ENCODE results near the gene RUNX3.
A peak's percentile ranks its signal among the peaks of the same experiment; 100 is the strongest.

Gene RUNX3

DNA sequence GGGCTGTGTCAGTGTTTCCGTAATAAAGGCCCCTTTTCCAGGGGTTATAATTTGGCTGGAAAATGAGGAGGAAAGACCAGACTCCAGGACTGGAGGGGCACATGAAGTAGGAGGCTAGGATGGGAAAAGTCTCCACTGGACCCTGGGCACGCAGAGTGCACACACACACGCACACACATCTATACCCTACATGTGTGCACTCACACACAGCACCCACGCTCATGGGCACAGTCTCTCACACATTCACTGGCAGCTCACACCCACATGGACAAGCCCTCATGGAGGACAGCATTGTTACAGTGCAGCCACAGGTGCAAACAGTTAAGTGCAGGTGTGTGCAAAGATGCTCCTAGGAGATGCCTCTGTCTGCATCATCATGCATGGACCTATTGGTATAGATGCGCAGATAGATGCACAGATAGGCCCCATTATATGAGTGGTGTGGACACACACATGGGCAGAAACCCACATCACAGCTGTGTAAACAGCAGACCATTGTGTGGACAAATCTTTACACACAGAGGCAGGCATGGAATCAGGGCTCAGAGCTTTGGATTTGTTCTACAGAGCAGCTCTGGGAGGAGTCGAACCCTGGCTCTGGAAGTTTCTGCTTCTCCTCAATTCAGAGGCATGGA is 9.1 kb upstream of the RUNX3 start:
- Histone ChIP-seq H3K27ac (ENCODE audit: extremely low read depth, low read depth, low read length) (no peak overlapping the region), H3K4me3 (ENCODE audit: low read depth, low read length) (no peak overlapping the region), H3K36me3 (ENCODE audit: control insufficient read depth in 2 of 2, insufficient read depth in 1 of 2, low read length in 2 of 2) (no peaks in the 10 kb centered on the region), H3K4me1 (ENCODE audit: control insufficient read depth, insufficient read depth, low read length) (no peaks in the 10 kb centered on the region), H3K9me3 (ENCODE audit: control insufficient read depth, insufficient read depth, low read depth, low read length) (no peaks in the 10 kb centered on the region)
- CTCF ChIA-PET, result interaction anchor here (1.4 kb wide), 1 partner anchor 12 kb away, joined by 6 read pairs; no protein-coding TSS in a partner anchor
- POLR2A ChIA-PET, result no interaction called here
- no peak for TF ChIP-seq ZNF544 (tag by site-specific recombination; IDR thresholded peaks at IDR 0.05)
- no peak for TF ChIP-seq ZNF624 (tag by site-specific recombination; IDR thresholded peaks at IDR 0.05)
- no peak for TF ChIP-seq ZSCAN30 (tag by site-specific recombination; IDR thresholded peaks at IDR 0.05)
- TF ChIP-seq ZBTB1 (tag by site-specific recombination; IDR thresholded peaks at IDR 0.05), result no peak
- no peak for TF ChIP-seq ZNF274 (IDR thresholded peaks at IDR 0.05; ENCODE audit: low read length)
- no peak for TF ChIP-seq ZNF274 (tag by site-specific recombination; IDR thresholded peaks at IDR 0.05; ENCODE audit: borderline replicate concordance)
- TF ChIP-seq TRIM28 (IDR thresholded peaks at IDR 0.05; ENCODE audit: borderline replicate concordance, low read length), result no peak
- no peak for TF ChIP-seq ELK4 (IDR thresholded peaks at IDR 0.05; ENCODE audit: borderline replicate concordance, low read depth, low read length)
- TF ChIP-seq, protein P1, sequence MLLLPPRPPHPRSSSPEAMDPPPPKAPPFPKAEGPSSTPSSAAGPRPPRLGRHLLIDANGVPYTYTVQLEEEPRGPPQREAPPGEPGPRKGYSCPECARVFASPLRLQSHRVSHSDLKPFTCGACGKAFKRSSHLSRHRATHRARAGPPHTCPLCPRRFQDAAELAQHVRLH (tag by site-specific recombination; IDR thresholded peaks at IDR 0.05), result no peak
- no peak for TF ChIP-seq ZNF223 (tag by site-specific recombination; IDR thresholded peaks at IDR 0.05)
- TF ChIP-seq ZNF785 (tag by site-specific recombination; IDR thresholded peaks at IDR 0.05), result no peak
- no peak for TF ChIP-seq ZNF433 (tag by site-specific recombination; IDR thresholded peaks at IDR 0.05; ENCODE audit: low read depth)
- TF ChIP-seq GLIS2 (tag by site-specific recombination; IDR thresholded peaks at IDR 0.05), result no peak
- TF ChIP-seq ZNF324 (tag by site-specific recombination; IDR thresholded peaks at IDR 0.05), result no peak
- TF ChIP-seq MZF1 (tag by site-specific recombination; IDR thresholded peaks at IDR 0.05; ENCODE audit: borderline replicate concordance), result no peak
- TF ChIP-seq ZNF350 (tag by site-specific recombination; IDR thresholded peaks at IDR 0.05), result no peak
- no peak for TF ChIP-seq ZNF792 (tag by site-specific recombination; IDR thresholded peaks at IDR 0.05)

DNA sequence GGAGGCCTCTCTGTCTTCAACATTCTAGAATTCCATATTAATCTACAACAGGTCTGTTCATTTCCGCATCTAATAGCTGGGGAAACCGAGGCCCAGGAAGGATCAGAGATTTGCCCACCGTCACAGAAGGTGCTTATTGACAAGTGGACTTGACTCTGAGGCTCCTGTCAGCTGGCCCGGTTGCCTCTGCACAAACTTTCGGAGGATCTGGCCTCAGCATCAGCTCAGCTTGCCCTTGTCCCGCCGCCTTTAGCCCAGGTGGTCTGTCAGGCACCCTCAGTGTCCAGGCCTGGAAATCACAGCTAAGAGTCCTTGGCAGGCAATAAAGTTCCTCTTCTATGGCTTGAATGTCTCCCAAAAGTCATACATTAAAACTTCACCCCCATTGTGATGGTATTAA is 8.2 kb upstream of the RUNX3 start:
- CTCF ChIA-PET, result no interaction called here
- H3K4me1 ChIP-seq (ENCODE audit: control insufficient read depth, insufficient read depth, low read length), result no peaks in the 10 kb centered on the region
- no peak overlapping the region for H3K27ac ChIP-seq (ENCODE audit: extremely low read depth, low read depth, low read length)
- H3K36me3 ChIP-seq (ENCODE audit: control insufficient read depth in 2 of 2, insufficient read depth in 1 of 2, low read length in 2 of 2), result no peaks in the 10 kb centered on the region
- no peaks in the 10 kb centered on the region for H3K9me3 ChIP-seq (ENCODE audit: control insufficient read depth, insufficient read depth, low read depth, low read length)
- no peak overlapping the region for H3K4me3 ChIP-seq (ENCODE audit: low read depth, low read length)
- POLR2A ChIA-PET, result no interaction called here
- TF ChIP-seq ZIC2 (tag by site-specific recombination; IDR thresholded peaks at IDR 0.05) (peak; percentile 46; the same call in 1 of the 2 replicates), ZNF133 (tag by site-specific recombination; IDR thresholded peaks at IDR 0.05) (no peak)

DNA sequence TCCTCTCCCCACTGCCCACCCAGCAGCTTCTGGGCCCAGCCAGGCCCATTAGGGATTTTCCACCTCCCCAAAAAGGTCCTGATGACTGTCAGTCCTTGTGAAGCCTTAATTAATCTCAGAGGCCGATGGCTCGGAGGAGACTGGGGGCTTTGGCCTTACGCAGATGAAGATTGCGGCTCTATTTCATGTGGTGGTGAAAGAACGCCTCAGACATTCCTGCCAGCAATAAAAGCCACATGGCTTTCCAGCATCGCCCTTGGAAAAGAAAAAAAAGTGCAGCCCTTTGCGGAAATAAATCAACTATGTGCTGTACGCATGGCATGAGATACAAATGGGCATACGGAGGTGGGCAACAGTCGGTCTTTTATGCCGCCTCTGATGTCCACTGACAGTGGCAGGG is 6.6 kb upstream of the RUNX3 start:
- Histone ChIP-seq H3K36me3 (ENCODE audit: control insufficient read depth in 2 of 2, insufficient read depth in 1 of 2, low read length in 2 of 2) (no peaks in the 10 kb centered on the region), H3K4me3 (ENCODE audit: low read depth, low read length) (no peak overlapping the region), H3K27ac (ENCODE audit: extremely low read depth, low read depth, low read length) (no peak overlapping the region), H3K9me3 (ENCODE audit: control insufficient read depth, insufficient read depth, low read depth, low read length) (no peaks in the 10 kb centered on the region), H3K4me1 (ENCODE audit: control insufficient read depth, insufficient read depth, low read length) (no peaks in the 10 kb centered on the region)
- TF ChIP-seq, protein P2, sequence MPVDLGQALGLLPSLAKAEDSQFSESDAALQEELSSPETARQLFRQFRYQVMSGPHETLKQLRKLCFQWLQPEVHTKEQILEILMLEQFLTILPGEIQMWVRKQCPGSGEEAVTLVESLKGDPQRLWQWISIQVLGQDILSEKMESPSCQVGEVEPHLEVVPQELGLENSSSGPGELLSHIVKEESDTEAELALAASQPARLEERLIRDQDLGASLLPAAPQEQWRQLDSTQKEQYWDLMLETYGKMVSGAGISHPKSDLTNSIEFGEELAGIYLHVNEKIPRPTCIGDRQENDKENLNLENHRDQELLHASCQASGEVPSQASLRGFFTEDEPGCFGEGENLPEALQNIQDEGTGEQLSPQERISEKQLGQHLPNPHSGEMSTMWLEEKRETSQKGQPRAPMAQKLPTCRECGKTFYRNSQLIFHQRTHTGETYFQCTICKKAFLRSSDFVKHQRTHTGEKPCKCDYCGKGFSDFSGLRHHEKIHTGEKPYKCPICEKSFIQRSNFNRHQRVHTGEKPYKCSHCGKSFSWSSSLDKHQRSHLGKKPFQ (tag by site-specific recombination; IDR thresholded peaks at IDR 0.05), result no peak
- TF ChIP-seq ZNF366 (tag by site-specific recombination; conservative IDR thresholded peaks at IDR 0.05) (no peak), ZBTB6 (tag by site-specific recombination; IDR thresholded peaks at IDR 0.05) (no peak), ZNF214 (tag by site-specific recombination; IDR thresholded peaks at IDR 0.05; ENCODE audit: borderline replicate concordance) (no peak), KLF1 (tag by site-specific recombination; IDR thresholded peaks at IDR 0.05) (no peak), GLI4 (tag by site-specific recombination; IDR thresholded peaks at IDR 0.05) (no peak), MYNN (tag by site-specific recombination; IDR thresholded peaks at IDR 0.05; ENCODE audit: borderline replicate concordance) (no peak), ZNF530 (tag by site-specific recombination; IDR thresholded peaks at IDR 0.05; ENCODE audit: low read depth) (no peak)
- TF ChIP-seq, protein P3, sequence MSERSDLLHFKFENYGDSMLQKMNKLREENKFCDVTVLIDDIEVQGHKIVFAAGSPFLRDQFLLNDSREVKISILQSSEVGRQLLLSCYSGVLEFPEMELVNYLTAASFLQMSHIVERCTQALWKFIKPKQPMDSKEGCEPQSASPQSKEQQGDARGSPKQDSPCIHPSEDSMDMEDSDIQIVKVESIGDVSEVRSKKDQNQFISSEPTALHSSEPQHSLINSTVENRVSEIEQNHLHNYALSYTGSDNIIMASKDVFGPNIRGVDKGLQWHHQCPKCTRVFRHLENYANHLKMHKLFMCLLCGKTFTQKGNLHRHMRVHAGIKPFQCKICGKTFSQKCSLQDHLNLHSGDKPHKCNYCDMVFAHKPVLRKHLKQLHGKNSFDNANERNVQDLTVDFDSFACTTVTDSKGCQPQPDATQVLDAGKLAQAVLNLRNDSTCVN (tag by site-specific recombination; optimal IDR thresholded peaks at IDR 0.05), result no peak
- CTCF ChIA-PET, result no interaction called here
- POLR2A ChIA-PET, result no interaction called here

Data from HEK293 (cell line).